Caco-2 (cell line): ENCODE data around the gene GOLPH3. TPM values are rescaled to one million over a fixed set of nuclear protein-coding genes. Genes with fewer than 3 reads are reported as not detected.
"Not testable (repeated sequence)": the region's sequence is repeated elsewhere in the genome, so short reads cannot be mapped to it uniquely, and the experiment has no call there.

ENCODE experiments used
- BruUV-seq: library from RNA; stranded (reverse); fragments of 400-500 nt; replicated peaks from 2 replicates; lab custom pipeline; 2021; lab: Mats Ljungman, UMichigan
- CTCF ChIA-PET: fragments of 300-600 bp; sonication (Branson Sonifier 250); formaldehyde crosslinking; loops from one replicate; lab custom pipeline; 2022; ENCODE audit warnings: antibody characterized with exemption; lab: Charles Lee
- POLR2A ChIA-PET: fragments of 300-600 bp; sonication (Branson Sonifier 250); formaldehyde crosslinking; loops from one replicate; lab custom pipeline; 2022; ENCODE audit warnings: antibody characterized with exemption; lab: Charles Lee
- DNase-seq, 2 experiments: peaks; one replicate each; pipeline versions ENCODE4 v3.0.0 to v3.0.0-alpha.2; 2020 to 2022
- H3K27me3 ChIP-seq: replicated peaks from 2 replicates; pipeline ENCODE4 v1.6.0; 2011; ENCODE audit warnings: low read length; ENCODE audit not compliant: control insufficient read depth, insufficient read depth
- H3K36me3 ChIP-seq: 2 replicates; pipeline ENCODE4 v1.5.1; 2011; ENCODE audit warnings: low read length; ENCODE audit not compliant: control insufficient read depth, insufficient read depth
- H3K4me1 ChIP-seq: fragments of 250-450 bp; sonication (Bioruptor Pico); 2 replicates; pipeline ENCODE4 v1.5.1; 2020; ENCODE audit warnings: mild to moderate bottlenecking
- H3K4me3 ChIP-seq: 2 replicates; pipeline ENCODE4 v1.5.1; 2011; ENCODE audit warnings: low read depth, mild to moderate bottlenecking, control low read depth, low read length
- H3K9me3 ChIP-seq: fragments of 250-450 bp; sonication (Bioruptor Pico); 2 replicates; pipeline ENCODE4 v1.5.1; 2020; ENCODE audit warnings: mild to moderate bottlenecking, moderate library complexity
- H3K27ac Mint-ChIP-seq: one replicate; pipeline ENCODE4 v1.8.0; 2022; ENCODE audit warnings: mixed read lengths; ENCODE audit not compliant: unreplicated experiment
- H3K27me3 Mint-ChIP-seq: one replicate; pipeline ENCODE4 v1.8.0; 2022; ENCODE audit warnings: mixed read lengths; ENCODE audit not compliant: insufficient read depth, unreplicated experiment
- H3K36me3 Mint-ChIP-seq: one replicate; pipeline ENCODE4 v1.8.0; 2022; ENCODE audit warnings: mild to moderate bottlenecking, mixed read lengths; ENCODE audit not compliant: insufficient read depth, unreplicated experiment
- H3K4me1 Mint-ChIP-seq: one replicate; pipeline ENCODE4 v1.8.0; 2022; ENCODE audit warnings: low read depth, mixed read lengths; ENCODE audit not compliant: unreplicated experiment
- H3K4me3 Mint-ChIP-seq: one replicate; pipeline ENCODE4 v1.8.0; 2022; ENCODE audit warnings: mild to moderate bottlenecking, moderate library complexity, mixed read lengths; ENCODE audit not compliant: unreplicated experiment
- H3K9me3 Mint-ChIP-seq: one replicate; pipeline ENCODE4 v1.8.0; 2022; ENCODE audit warnings: mixed read lengths; ENCODE audit not compliant: unreplicated experiment
- CTCF ChIP-seq, 2 experiments: fragments of 200-600 bp in 1 of 2; IDR thresholded peaks; 1 replicate in 1 of 2; 2 replicates in 1 of 2; pipeline versions ENCODE4 v1.5.1 to v1.8.0; 2011 to 2022; ENCODE audit warnings: antibody characterized with exemption in 1 of 2, control low read depth in 1 of 2, inconsistent platforms in 1 of 2, low read depth in 1 of 2, low read length in 1 of 2, mild to moderate bottlenecking in 1 of 2, moderate library complexity in 1 of 2; ENCODE audit not compliant: insufficient read depth in 1 of 2, severe bottlenecking in 1 of 2, unreplicated experiment in 1 of 2
- intact Hi-C: fragments of 100-400 bp; cut with micrococcal nuclease; formaldehyde crosslinking; loops from one replicate; pipeline ENCODE4 v1.10.0; 2022; ENCODE audit not compliant: unreplicated experiment
- total RNA-seq: library from RNA; stranded (reverse); gene quantifications from 2 replicates; pipeline ENCODE4 v1.2.3, GENCODE V29; 2022

GOLPH3 gene
- total RNA-seq, 1 experiment from 2014 or later, result 122 TPM

GRCh38 chr5:32087086-32088082 is 86.7 kb downstream of the GOLPH3 start:
- H3K27ac Mint-ChIP-seq, result peak overlapping the region; percentile 17
- Histone ChIP-seq H3K4me1 (no peaks in the 10 kb centered on the region), H3K27me3 (no peaks in the 10 kb centered on the region), H3K36me3 (no peaks in the 10 kb centered on the region), H3K9me3 (no peaks in the 10 kb centered on the region), H3K4me3 (no peak overlapping the region)
- peaks cover 14% of the 10 kb centered on the region for H3K36me3 Mint-ChIP-seq
- H3K4me1 Mint-ChIP-seq, result no peaks in the 10 kb centered on the region
- no peaks in the 10 kb centered on the region for H3K9me3 Mint-ChIP-seq
- no TSS peak for BruUV-seq
- no peaks in the 10 kb centered on the region for H3K27me3 Mint-ChIP-seq
- POLR2A ChIA-PET, result no interaction called here
- intact Hi-C loops, result no loop called here
- TF ChIP-seq CTCF (IDR thresholded peaks at IDR 0.05; ENCODE audit: insufficient read depth in 1 of 2, low read depth in 1 of 2, low read length in 1 of 2, severe bottlenecking in 1 of 2, unreplicated experiment in 1 of 2), result no peak
- CTCF ChIA-PET, result no interaction called here
- no peak overlapping the region for H3K4me3 Mint-ChIP-seq
- no peak for DNase-seq

GRCh38 chr5:32083981-32084430 is 90.1 kb downstream of the GOLPH3 start:
- CTCF ChIA-PET, result no interaction called here
- BruUV-seq, result no TSS peak
- intact Hi-C loops, result no loop called here
- Mint-ChIP-seq H3K27ac (no peak overlapping the region), H3K27me3 (no peaks in the 10 kb centered on the region), H3K4me1 (no peaks in the 10 kb centered on the region), H3K4me3 (no peak overlapping the region), H3K36me3 (no peaks in the 10 kb centered on the region), H3K9me3 (no peaks in the 10 kb centered on the region)
- no peak for TF ChIP-seq CTCF (IDR thresholded peaks at IDR 0.05; ENCODE audit: insufficient read depth in 1 of 2, low read depth in 1 of 2, low read length in 1 of 2, severe bottlenecking in 1 of 2, unreplicated experiment in 1 of 2)
- no peaks in the 10 kb centered on the region for H3K9me3 ChIP-seq
- DNase-seq, result no peak
- H3K4me3 ChIP-seq, result no peak overlapping the region
- H3K27me3 ChIP-seq, result no peaks in the 10 kb centered on the region
- no peaks in the 10 kb centered on the region for H3K36me3 ChIP-seq
- no peaks in the 10 kb centered on the region for H3K4me1 ChIP-seq
- POLR2A ChIA-PET, result no interaction called here

- no peak for TF ChIP-seq CTCF (IDR thresholded peaks at IDR 0.05; ENCODE audit: insufficient read depth in 1 of 2, low read depth in 1 of 2, low read length in 1 of 2, severe bottlenecking in 1 of 2, unreplicated experiment in 1 of 2)
- H3K4me3 Mint-ChIP-seq, result no peak overlapping the region
- ChIA-PET POLR2A (no interaction called here), CTCF (no interaction called here)
- H3K27me3 Mint-ChIP-seq, result no peaks in the 10 kb centered on the region
- H3K9me3 ChIP-seq, result no peaks in the 10 kb centered on the region
- H3K36me3 ChIP-seq, result no peaks in the 10 kb centered on the region
- no peaks in the 10 kb centered on the region for H3K9me3 Mint-ChIP-seq
- no TSS peak for BruUV-seq
- DNase-seq, result no peak
- H3K36me3 Mint-ChIP-seq, result no peaks in the 10 kb centered on the region
- no peaks in the 10 kb centered on the region for H3K27me3 ChIP-seq
- no peak overlapping the region for H3K27ac Mint-ChIP-seq
- no peaks in the 10 kb centered on the region for H3K4me1 ChIP-seq
- no peak overlapping the region for H3K4me3 ChIP-seq
- intact Hi-C loops, result no loop called here
- no peaks in the 10 kb centered on the region for H3K4me1 Mint-ChIP-seq
Measured at GRCh38 chr5:32082701-32083100, 91.4 kb downstream of the GOLPH3 start.

GRCh38 chr5:32080565-32080964 is 93.6 kb downstream of the GOLPH3 start:
- H3K36me3 ChIP-seq, H3K4me1 ChIP-seq, BruUV-seq, H3K4me3 ChIP-seq, H3K36me3 Mint-ChIP-seq, H3K27me3 ChIP-seq, CTCF ChIA-PET, intact Hi-C loops, H3K27ac Mint-ChIP-seq, POLR2A ChIA-PET, H3K4me1 Mint-ChIP-seq, DNase-seq, H3K4me3 Mint-ChIP-seq, H3K27me3 Mint-ChIP-seq, H3K9me3 ChIP-seq, H3K9me3 Mint-ChIP-seq: not testable (repeated sequence)
